HG02610 (cell line): ENCODE measurements around the gene XKRX.

ENCODE experiments used
- ATAC-seq: cut with Tn5 transposase; IDR thresholded peaks from one replicate; pipeline ENCODE4 v1.9.1; 2021; ENCODE audit warnings: mild to moderate bottlenecking, moderate library complexity; ENCODE audit not compliant: unreplicated experiment

Gene XKRX

DNA sequence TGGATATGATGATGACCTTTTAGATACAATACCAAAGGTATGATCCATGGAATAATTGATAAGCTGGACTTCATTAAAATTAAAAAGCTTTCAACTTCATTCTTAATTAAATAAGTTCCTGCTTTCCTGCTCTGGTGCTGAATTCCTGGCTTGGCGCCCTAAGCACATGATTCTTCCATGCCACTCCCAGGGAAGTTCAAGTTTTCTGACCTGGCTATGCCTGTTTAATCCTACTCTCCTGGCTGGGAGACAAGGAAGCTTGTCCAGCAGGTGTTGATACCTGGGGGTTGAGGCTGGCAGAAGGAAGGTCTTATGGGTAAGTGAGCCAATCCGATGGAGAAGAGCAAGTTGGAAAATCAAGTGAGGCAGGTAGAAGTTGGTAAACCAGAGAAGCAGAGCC lies 24.3 kb downstream of the XKRX start:
- no peak for ATAC-seq

DNA sequence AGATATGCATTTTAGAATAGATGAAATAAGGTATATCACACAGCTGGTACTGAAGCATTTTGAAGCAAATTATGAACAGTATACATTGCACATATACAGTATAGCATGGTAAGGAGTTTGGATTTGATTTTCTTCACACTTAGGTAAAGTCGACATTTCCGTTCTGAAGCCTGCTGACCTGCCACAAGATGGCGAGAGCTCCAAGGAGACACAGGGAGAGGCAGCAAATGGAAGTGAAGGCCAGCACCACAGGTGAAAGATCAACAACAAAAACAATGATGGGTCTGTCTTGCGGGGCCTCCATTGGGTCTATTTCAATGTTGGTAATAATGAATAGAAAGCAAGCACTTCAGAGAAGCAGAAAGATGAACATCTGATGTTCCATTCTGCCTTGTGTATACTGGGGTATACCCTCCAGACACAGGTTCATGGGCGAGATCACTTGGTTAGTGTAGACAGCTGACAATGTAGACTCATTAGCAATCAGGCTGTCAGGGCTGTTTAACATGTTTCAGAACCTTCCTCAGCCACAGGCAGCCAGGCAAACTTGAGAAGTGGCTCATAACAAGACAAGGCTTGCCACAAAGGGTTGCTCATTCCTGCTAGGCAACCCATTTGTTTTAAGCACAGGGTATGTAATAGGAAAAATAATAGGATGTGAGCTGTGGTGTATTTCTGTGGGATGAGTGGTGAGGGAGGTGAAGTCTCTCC lies 33.2 kb downstream of the XKRX start:
- no peak for ATAC-seq

- no peak for ATAC-seq
These were observed 45.1 kb downstream of the XKRX start for GRCh38 chrX:100883654-100884053.

- ATAC-seq: no peak
These were observed 48.3 kb downstream of the XKRX start for GRCh38 chrX:100880368-100880767.

- no peak for ATAC-seq
These were observed 54.4 kb downstream of the XKRX start, which contains the start of gene NOX1 for GRCh38 chrX:100874325-100874724. NOX1 (minus strand) TSS chrX:100874359; CDS start chrX:100874139, 220 bp downstream.

DNA sequence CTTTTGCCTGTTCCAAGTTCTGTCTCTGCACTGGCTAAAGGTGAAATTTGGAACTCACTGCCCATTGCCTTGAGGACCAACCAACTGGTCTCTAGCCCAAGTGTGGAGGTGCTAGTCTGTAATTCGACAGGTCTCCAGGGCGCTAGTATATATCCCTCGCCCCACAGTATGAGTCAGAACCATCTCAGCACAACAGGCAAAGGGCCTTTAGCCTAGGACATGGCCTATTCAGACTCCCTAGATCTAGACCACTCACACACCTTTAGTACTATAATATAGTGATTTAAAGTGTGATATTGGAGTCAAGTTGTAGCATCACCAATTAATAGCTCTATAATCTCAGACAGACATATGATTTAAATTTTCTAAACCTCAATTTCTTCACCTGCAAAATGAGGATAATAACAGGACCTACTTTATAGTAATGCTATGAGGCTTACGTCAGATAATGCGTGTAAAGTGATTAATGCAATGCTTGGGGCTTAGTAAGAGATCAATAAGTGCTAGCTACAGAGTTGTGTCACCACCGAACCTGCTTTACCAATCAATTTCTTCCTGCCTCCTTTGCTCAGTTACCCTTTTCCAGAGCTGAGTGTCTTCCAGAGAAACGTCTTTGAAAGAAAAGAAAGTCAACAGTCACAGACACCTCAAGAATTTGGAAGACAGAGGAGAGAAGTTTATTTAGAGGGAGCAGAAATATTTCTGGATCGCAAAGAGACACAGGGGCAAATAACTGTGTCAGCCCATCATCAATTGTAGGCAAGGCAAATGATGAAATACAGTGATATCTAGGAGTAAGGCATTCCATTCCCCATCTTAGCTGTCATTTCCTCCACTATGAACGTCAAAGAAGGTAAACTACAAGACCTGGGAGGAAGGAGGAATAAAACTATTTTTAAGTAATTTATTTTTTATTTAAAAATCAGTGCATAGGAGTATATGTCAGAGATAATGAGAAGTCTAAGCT lies 56.8 kb downstream of the XKRX start:
- ATAC-seq: no peak

GRCh38 chrX:100870527-100870926 lies 58.2 kb downstream of the XKRX start:
- ATAC-seq: no peak

DNA sequence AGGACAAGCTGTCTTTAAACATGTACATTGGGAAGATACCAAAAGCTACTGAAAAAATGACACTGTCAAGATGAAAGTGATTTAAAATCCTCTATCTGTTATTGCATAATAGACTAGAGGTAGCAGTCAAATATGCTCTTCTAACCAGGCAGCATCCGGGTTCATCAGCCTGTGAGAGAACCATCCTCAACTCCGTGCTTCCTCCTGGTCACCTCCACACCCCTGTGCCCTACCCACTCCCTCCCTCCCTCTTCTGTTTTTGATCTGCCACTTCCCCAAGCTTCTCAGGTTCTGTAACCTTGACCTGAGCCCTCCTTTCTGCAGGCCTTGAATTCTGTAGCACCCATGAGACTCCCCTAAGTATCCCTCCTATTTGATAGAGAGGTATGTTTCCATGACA lies 60.4 kb downstream of the XKRX start:
- ATAC-seq: no peak

GRCh38 chrX:100864657-100865391 lies 63.9 kb downstream of the XKRX start:
- no peak for ATAC-seq
